ENCODE data around the gene TOB1. TPM values are rescaled to one million over a fixed set of nuclear protein-coding genes. Genes with fewer than 3 reads are reported as not detected.
A peak's percentile ranks its signal among the peaks of the same experiment; 100 is the strongest.

The TOB1 gene
- total RNA-seq, 1 experiment from 2014 or later = 114 TPM

GRCh38 chr17:50845240-50846147, 20.7 kb downstream of the TOB1 start:
- intact Hi-C loops (cut with micrococcal nuclease; ENCODE audit: unreplicated experiment) = loop anchor here (10.0 kb wide), 1 partner anchor 141 kb away; the partner anchor contains the start of gene ANKRD40

GRCh38 chr17:50844117-50844700, 21.9 kb downstream of the TOB1 start:
- DNase-seq = peak; percentile 42 to 66
- Histone ChIP-seq H3K9me3 (no peaks in the 10 kb centered on the region), H3K36me3 (ENCODE audit: control insufficient read depth, insufficient read depth, low read length) (no peaks in the 10 kb centered on the region), H3K4me3 (ENCODE audit: low read depth, low read length) (no peak overlapping the region), H3K27me3 (replicated peaks; ENCODE audit: control insufficient read depth, insufficient read depth, low read length) (no peaks in the 10 kb centered on the region), H3K4me1 (peaks cover 23% of the 10 kb centered on the region)
- Mint-ChIP-seq H3K9me3 (ENCODE audit: unreplicated experiment) (no peaks in the 10 kb centered on the region), H3K4me1 (ENCODE audit: low read depth, unreplicated experiment) (peaks cover 10% of the 10 kb centered on the region), H3K36me3 (ENCODE audit: insufficient read depth, unreplicated experiment) (no peaks in the 10 kb centered on the region), H3K27ac (ENCODE audit: unreplicated experiment) (no peak overlapping the region), H3K27me3 (ENCODE audit: insufficient read depth, unreplicated experiment) (no peaks in the 10 kb centered on the region), H3K4me3 (ENCODE audit: unreplicated experiment) (no peak overlapping the region)
- intact Hi-C loops (cut with micrococcal nuclease; ENCODE audit: unreplicated experiment) = loop anchor here (10.0 kb wide), 1 partner anchor 139 kb away; the partner anchor contains the start of gene ANKRD40
- no peak for TF ChIP-seq CTCF (IDR thresholded peaks at IDR 0.05; ENCODE audit: insufficient read depth in 1 of 2, low read depth in 1 of 2, low read length in 1 of 2, severe bottlenecking in 1 of 2, unreplicated experiment in 1 of 2)
- CTCF ChIA-PET = interaction anchor here (0.9 to 13.7 kb wide), 5 partner anchors 9 to 106 kb away, joined by 3 to 247 read pairs (median 6); partner anchors contain the start of gene TOB1
- POLR2A ChIA-PET = interaction anchor here (1.7 kb wide), 1 partner anchor 22 kb away, joined by 15 read pairs; the partner anchor contains the start of gene TOB1
- no TSS peak for BruUV-seq (replicated peaks)

More at GRCh38 chr17:50845240-50846147, 20.7 kb downstream of the TOB1 start:
- BruUV-seq (replicated peaks) = no TSS peak
- H3K27ac Mint-ChIP-seq (ENCODE audit: unreplicated experiment) = peak overlapping the region; percentile 88
- ChIA-PET CTCF (interaction anchor here (0.6 to 13.7 kb wide), 13 partner anchors 8 to 420 kb away, joined by 3 to 247 read pairs (median 6); partner anchors contain the start of gene TOB1), POLR2A (interaction anchor here (0.5 to 1.7 kb wide), 7 partner anchors 15 to 304 kb away, joined by 3 to 15 read pairs (median 3); partner anchors contain the start of genes LUC7L3 and TOB1)
- no peak for TF ChIP-seq CTCF (IDR thresholded peaks at IDR 0.05; ENCODE audit: insufficient read depth in 1 of 2, low read depth in 1 of 2, low read length in 1 of 2, severe bottlenecking in 1 of 2, unreplicated experiment in 1 of 2)
- H3K4me1 Mint-ChIP-seq (ENCODE audit: low read depth, unreplicated experiment) = peaks cover 10% of the 10 kb centered on the region
- no peaks in the 10 kb centered on the region for H3K27me3 ChIP-seq (replicated peaks; ENCODE audit: control insufficient read depth, insufficient read depth, low read length)
- H3K9me3 ChIP-seq = no peaks in the 10 kb centered on the region
- no peaks in the 10 kb centered on the region for H3K36me3 Mint-ChIP-seq (ENCODE audit: insufficient read depth, unreplicated experiment)
- H3K9me3 Mint-ChIP-seq (ENCODE audit: unreplicated experiment) = no peaks in the 10 kb centered on the region
- H3K4me1 ChIP-seq = peaks cover 23% of the 10 kb centered on the region
- no peaks in the 10 kb centered on the region for H3K27me3 Mint-ChIP-seq (ENCODE audit: insufficient read depth, unreplicated experiment)
- no peaks in the 10 kb centered on the region for H3K36me3 ChIP-seq (ENCODE audit: control insufficient read depth, insufficient read depth, low read length)
- H3K4me3 ChIP-seq (ENCODE audit: low read depth, low read length) = no peak overlapping the region
- H3K4me3 Mint-ChIP-seq (ENCODE audit: unreplicated experiment) = no peak overlapping the region
- DNase-seq = peak; percentile 81 to 89

Measured in Caco-2 (cell line).